ENCODE results near the gene PITPNB. TPM values are rescaled to one million over a fixed set of nuclear protein-coding genes. Genes with fewer than 3 reads are reported as not detected.
A peak's percentile ranks its signal among the peaks of the same experiment; 100 is the strongest.

Gene PITPNB
- total and polyA plus RNA-seq, 4 experiments from 2014 or later: 68.8 to 88.4 (median 74.4) TPM

GRCh38 chr22:27816552-27816951 lies 102.5 kb downstream of the PITPNB start:
- no peak overlapping the region for H3K4me3 Mint-ChIP-seq
- POLR2A ChIA-PET (ENCODE audit: partially characterized antibody): no interaction called here

GRCh38 chr22:27815826-27816530 lies 103.1 kb downstream of the PITPNB start:
- ChIA-PET POLR2A (ENCODE audit: partially characterized antibody) (no interaction called here), CTCF (ENCODE audit: partially characterized antibody) (no interaction called here)
- Histone ChIP-seq H3K4me1 (ENCODE audit: insufficient read depth, low read length) (no peaks in the 10 kb centered on the region), H3K4me3 (ENCODE audit: low read length in 2 of 2) (no peak overlapping the region), H3K9me3 (ENCODE audit: control insufficient read depth in 1 of 2, low read length in 2 of 2) (no peaks in the 10 kb centered on the region), H3K27ac (ENCODE audit: low read depth, low read length) (no peak overlapping the region), H3K36me3 (ENCODE audit: insufficient read depth, low read length) (no peaks in the 10 kb centered on the region), H3K27me3 (ENCODE audit: insufficient read depth, low read length) (no peaks in the 10 kb centered on the region)
- no peak for DNase-seq
- peaks cover 1 to 3% of the 10 kb centered on the region in 2 donors for H3K27me3 Mint-ChIP-seq
- H3K36me3 Mint-ChIP-seq: no peaks in the 10 kb centered on the region
- H3K4me1 Mint-ChIP-seq: no peaks in the 10 kb centered on the region
- no peaks in the 10 kb centered on the region for H3K9me3 Mint-ChIP-seq
- intact Hi-C loops (cut with micrococcal nuclease): no loop called here
- no peak overlapping the region for H3K4me3 Mint-ChIP-seq
- H3K27ac Mint-ChIP-seq: no peak overlapping the region

More at GRCh38 chr22:27816552-27816951, 102.5 kb downstream of the PITPNB start:
- Histone ChIP-seq H3K36me3 (ENCODE audit: insufficient read depth, low read length) (no peaks in the 10 kb centered on the region), H3K27me3 (ENCODE audit: insufficient read depth, low read length) (no peaks in the 10 kb centered on the region), H3K4me3 (ENCODE audit: low read length in 2 of 2) (no peak overlapping the region), H3K9me3 (ENCODE audit: control insufficient read depth in 1 of 2, low read length in 2 of 2) (no peaks in the 10 kb centered on the region), H3K4me1 (ENCODE audit: insufficient read depth, low read length) (no peaks in the 10 kb centered on the region), H3K27ac (ENCODE audit: low read depth, low read length) (no peak overlapping the region)
- Mint-ChIP-seq H3K9me3 (no peaks in the 10 kb centered on the region), H3K27me3 (peaks cover 1 to 3% of the 10 kb centered on the region in 2 donors), H3K4me1 (no peaks in the 10 kb centered on the region), H3K36me3 (no peaks in the 10 kb centered on the region), H3K27ac (no peak overlapping the region)
- CTCF ChIA-PET (ENCODE audit: partially characterized antibody): no interaction called here
- intact Hi-C loops (cut with micrococcal nuclease): no loop called here
- no peak for DNase-seq

GRCh38 chr22:27814993-27815392 lies 104.1 kb downstream of the PITPNB start:
- Histone ChIP-seq H3K4me3 (ENCODE audit: low read length in 2 of 2) (no peak overlapping the region), H3K4me1 (ENCODE audit: insufficient read depth, low read length) (no peaks in the 10 kb centered on the region), H3K27ac (ENCODE audit: low read depth, low read length) (no peak overlapping the region), H3K36me3 (ENCODE audit: insufficient read depth, low read length) (no peaks in the 10 kb centered on the region), H3K27me3 (ENCODE audit: insufficient read depth, low read length) (no peaks in the 10 kb centered on the region), H3K9me3 (ENCODE audit: control insufficient read depth in 1 of 2, low read length in 2 of 2) (no peaks in the 10 kb centered on the region)
- no peak for DNase-seq
- intact Hi-C loops (cut with micrococcal nuclease): no loop called here
- Mint-ChIP-seq H3K36me3 (no peaks in the 10 kb centered on the region), H3K27ac (no peak overlapping the region), H3K27me3 (peaks cover 3% of the 10 kb centered on the region in 2 donors), H3K9me3 (no peaks in the 10 kb centered on the region), H3K4me1 (no peaks in the 10 kb centered on the region), H3K4me3 (no peak overlapping the region)
- CTCF ChIA-PET (ENCODE audit: partially characterized antibody): no interaction called here
- POLR2A ChIA-PET (ENCODE audit: partially characterized antibody): no interaction called here

GRCh38 chr22:27811778-27812177 lies 107.3 kb downstream of the PITPNB start:
- no peaks in the 10 kb centered on the region for H3K36me3 Mint-ChIP-seq
- H3K9me3 ChIP-seq (ENCODE audit: control insufficient read depth in 1 of 2, low read length in 2 of 2): no peaks in the 10 kb centered on the region
- H3K27ac Mint-ChIP-seq: no peak overlapping the region
- no peak overlapping the region for H3K27ac ChIP-seq (ENCODE audit: low read depth, low read length)
- intact Hi-C loops (cut with micrococcal nuclease): no loop called here
- POLR2A ChIA-PET (ENCODE audit: partially characterized antibody): no interaction called here
- peaks cover 6% of the 10 kb centered on the region for H3K27me3 ChIP-seq (ENCODE audit: insufficient read depth, low read length)
- CTCF ChIA-PET (ENCODE audit: partially characterized antibody): no interaction called here
- no peak overlapping the region for H3K4me3 ChIP-seq (ENCODE audit: low read length in 2 of 2)
- no peak for DNase-seq
- H3K9me3 Mint-ChIP-seq: no peaks in the 10 kb centered on the region
- H3K4me3 Mint-ChIP-seq: no peak overlapping the region
- H3K27me3 Mint-ChIP-seq: peaks cover 6 to 11% of the 10 kb centered on the region in 2 donors
- no peaks in the 10 kb centered on the region for H3K36me3 ChIP-seq (ENCODE audit: insufficient read depth, low read length)
- H3K4me1 ChIP-seq (ENCODE audit: insufficient read depth, low read length): no peaks in the 10 kb centered on the region
- H3K4me1 Mint-ChIP-seq: no peaks in the 10 kb centered on the region

- Histone ChIP-seq H3K4me1 (ENCODE audit: insufficient read depth, low read length) (no peaks in the 10 kb centered on the region), H3K9me3 (ENCODE audit: control insufficient read depth in 1 of 2, low read length in 2 of 2) (no peaks in the 10 kb centered on the region), H3K36me3 (ENCODE audit: insufficient read depth, low read length) (no peaks in the 10 kb centered on the region), H3K4me3 (ENCODE audit: low read length in 2 of 2) (no peak overlapping the region), H3K27ac (ENCODE audit: low read depth, low read length) (no peak overlapping the region), H3K27me3 (ENCODE audit: insufficient read depth, low read length) (peaks cover 6% of the 10 kb centered on the region)
- no peak for DNase-seq
- intact Hi-C loops (cut with micrococcal nuclease): no loop called here
- ChIA-PET POLR2A (ENCODE audit: partially characterized antibody) (no interaction called here), CTCF (ENCODE audit: partially characterized antibody) (no interaction called here)
- H3K27ac Mint-ChIP-seq: no peak overlapping the region
- no peaks in the 10 kb centered on the region for H3K9me3 Mint-ChIP-seq
- no peaks in the 10 kb centered on the region for H3K36me3 Mint-ChIP-seq
- H3K4me3 Mint-ChIP-seq: no peak overlapping the region
- peaks cover 7 to 13% of the 10 kb centered on the region in 2 donors for H3K27me3 Mint-ChIP-seq
- H3K4me1 Mint-ChIP-seq: peaks cover 0 to 2% (median under 1%) of the 10 kb centered on the region in 4 donors
Measured at GRCh38 chr22:27810609-27811151, 108.4 kb downstream of the PITPNB start.

- ChIA-PET POLR2A (ENCODE audit: partially characterized antibody) (no interaction called here), CTCF (ENCODE audit: partially characterized antibody) (interaction anchor here (1.0 kb wide), 1 partner anchor 128 kb away, joined by 3 read pairs; no protein-coding TSS in a partner anchor)
- Mint-ChIP-seq H3K36me3 (no peaks in the 10 kb centered on the region), H3K4me1 (peaks cover 0 to 8% (median 4%) of the 10 kb centered on the region in 4 donors), H3K9me3 (no peaks in the 10 kb centered on the region), H3K27me3 (peaks cover 14 to 20% of the 10 kb centered on the region in 2 donors), H3K27ac (no peak overlapping the region), H3K4me3 (no peak overlapping the region)
- Histone ChIP-seq H3K36me3 (ENCODE audit: insufficient read depth, low read length) (no peaks in the 10 kb centered on the region), H3K27me3 (ENCODE audit: insufficient read depth, low read length) (peaks cover 6% of the 10 kb centered on the region), H3K4me3 (ENCODE audit: low read length in 2 of 2) (no peak overlapping the region), H3K4me1 (ENCODE audit: insufficient read depth, low read length) (peaks cover under 1% of the 10 kb centered on the region), H3K27ac (ENCODE audit: low read depth, low read length) (no peak overlapping the region), H3K9me3 (ENCODE audit: control insufficient read depth in 1 of 2, low read length in 2 of 2) (no peaks in the 10 kb centered on the region)
- DNase-seq: no peak
- intact Hi-C loops (cut with micrococcal nuclease): no loop called here
Measured at GRCh38 chr22:27809700-27810608, 109.1 kb downstream of the PITPNB start.

GRCh38 chr22:27809226-27809603 lies 109.8 kb downstream of the PITPNB start:
- peaks cover 6% of the 10 kb centered on the region for H3K27me3 ChIP-seq (ENCODE audit: insufficient read depth, low read length)
- Mint-ChIP-seq H3K27ac (peak overlapping the region in 1 of 7 donors; percentile 6), H3K27me3 (peaks cover 17 to 25% of the 10 kb centered on the region in 2 donors), H3K4me1 (peaks cover 5 to 13% (median 9%) of the 10 kb centered on the region in 4 donors), H3K9me3 (no peaks in the 10 kb centered on the region), H3K36me3 (no peaks in the 10 kb centered on the region), H3K4me3 (no peak overlapping the region)
- H3K36me3 ChIP-seq (ENCODE audit: insufficient read depth, low read length): no peaks in the 10 kb centered on the region
- H3K27ac ChIP-seq (ENCODE audit: low read depth, low read length): no peak overlapping the region
- POLR2A ChIA-PET (ENCODE audit: partially characterized antibody): no interaction called here
- intact Hi-C loops (cut with micrococcal nuclease): no loop called here
- H3K9me3 ChIP-seq (ENCODE audit: control insufficient read depth in 1 of 2, low read length in 2 of 2): no peaks in the 10 kb centered on the region
- peaks cover 7% of the 10 kb centered on the region for H3K4me1 ChIP-seq (ENCODE audit: insufficient read depth, low read length)
- CTCF ChIA-PET (ENCODE audit: partially characterized antibody): interaction anchor here (1.0 kb wide), 1 partner anchor 129 kb away, joined by 3 read pairs; no protein-coding TSS in a partner anchor
- no peak for DNase-seq
- H3K4me3 ChIP-seq (ENCODE audit: low read length in 2 of 2): no peak overlapping the region
